Lung (tissue), 12 donors: ENCODE measurements around the gene FHOD1. TPM values are rescaled to one million over a fixed set of nuclear protein-coding genes. Genes with fewer than 3 reads are reported as not detected.

Experiments used
- ATAC-seq: fragments of 200-7000 bp; cut with Tn5 transposase; one replicate; pipeline ENCODE4 v1.9.1; 2020; ENCODE audit warnings: moderate number of reproducible peaks; ENCODE audit not compliant: insufficient read depth, low FRiP score
- DNase-seq, 3 donors: peaks; one replicate each; pipeline ENCODE4 v3.0.0-alpha.2; 2013 to 2017
- H3K27ac ChIP-seq, 2 donors: one replicate each; pipeline ENCODE4 v1.5.1; 2013; ENCODE audit warnings: mild to moderate bottlenecking in 2 of 2, moderate library complexity in 2 of 2, control low read depth in 1 of 2, inconsistent platforms in 1 of 2, low read depth in 1 of 2, low read length in 1 of 2
- H3K27me3 ChIP-seq, 3 donors: one replicate each; pipeline ENCODE4 v1.5.1; 2013; ENCODE audit warnings: low read length in 2 of 3; ENCODE audit not compliant: control insufficient read depth in 3 of 3, insufficient read depth in 3 of 3
- H3K36me3 ChIP-seq, 4 donors: one replicate each; pipeline ENCODE4 v1.5.1; 2013; ENCODE audit warnings: low read length in 4 of 4, mild to moderate bottlenecking in 1 of 4, moderate library complexity in 1 of 4; ENCODE audit not compliant: control insufficient read depth in 4 of 4, insufficient read depth in 4 of 4
- H3K4me1 ChIP-seq, 5 donors: one replicate each; pipeline ENCODE4 v1.5.1; 2013; ENCODE audit warnings: low read length in 5 of 5, mild to moderate bottlenecking in 2 of 5, moderate library complexity in 1 of 5; ENCODE audit not compliant: control insufficient read depth in 5 of 5, insufficient read depth in 5 of 5
- H3K4me3 ChIP-seq: one replicate; pipeline ENCODE4 v1.5.1; 2013; ENCODE audit warnings: mild to moderate bottlenecking, control low read depth, moderate library complexity
- H3K9ac ChIP-seq, 2 donors: one replicate each; pipeline ENCODE4 v1.5.1; 2013; ENCODE audit warnings: low read length in 2 of 2, control low read depth in 1 of 2; ENCODE audit not compliant: insufficient read depth in 1 of 2
- H3K9me3 ChIP-seq, 4 donors: one replicate each; pipeline ENCODE4 v1.5.1; 2013; ENCODE audit warnings: low read length in 3 of 4, mild to moderate bottlenecking in 1 of 4, moderate library complexity in 1 of 4; ENCODE audit not compliant: control insufficient read depth in 4 of 4, insufficient read depth in 3 of 4
- WGBS, 2 donors: extraction: QIAGEN DNeasy Blood & Tissue Kit; methylation state at CpG; one replicate each; pipeline ENCODE4 v1.1.7; 2013; 5-methylcytosine and 5-hydroxymethylcytosine counted together
- polyA plus RNA-seq, 2 donors: library from polyadenylated mRNA; stranded (reverse); fragments of 200-250 nt; gene quantifications; one replicate each; pipeline ENCODE4 v1.2.1, GENCODE V29; 2013
- total RNA-seq, 2 donors: library from RNA; depleted of rRNA in 1 of 2; stranded (reverse); fragments of >200 nt in 1 of 2; gene quantifications; one replicate each; pipeline ENCODE4 v1.2.1, GENCODE V29; 2014 to 2021
- TF ChIP-seq, protein P1 (sequence below): IDR thresholded peaks from 2 replicates; pipeline ENCODE4 v1.5.1; 2012; ENCODE audit warnings: mild to moderate bottlenecking; ENCODE audit errors: control extremely low read depth, extremely low read depth
- donor health status: control.
- donor health status: control.
- donor health status: Bipolar disorder and iron deficiency.
- donor health status: healthy.
- donor health status: DM: yes; HTN: yes; CAD: no.

FHOD1 gene
- total and polyA plus RNA-seq, 4 donors, result 51.3 to 129 (median 65.5) TPM

DNA sequence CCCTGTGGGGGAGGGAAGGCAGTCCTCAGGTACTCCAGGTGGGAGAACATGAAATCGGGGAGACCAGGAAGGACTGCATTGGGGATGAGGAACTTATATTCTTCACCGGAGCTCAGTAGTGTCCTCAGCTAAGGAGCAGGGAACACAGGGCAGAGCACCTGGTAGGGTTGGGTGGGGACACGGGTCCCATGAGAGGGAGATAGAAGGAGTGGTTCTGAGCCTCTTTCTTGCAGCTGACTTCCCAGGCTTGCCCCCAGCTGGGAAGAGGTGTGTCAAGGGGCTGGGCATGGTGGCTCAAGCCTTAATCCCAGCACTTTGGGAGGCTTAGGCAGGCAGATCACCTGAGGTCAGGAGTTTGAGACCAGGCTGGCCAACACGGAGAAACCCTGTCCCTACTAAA lies 2.1 kb downstream of the FHOD1 start:
- Histone ChIP-seq H3K36me3 (peaks cover 0 to 25% (median 5%) of the 10 kb centered on the region in 4 donors), H3K9ac (peak overlapping the region in 1 of 2 donors; percentile 63), H3K4me1 (peaks cover 15 to 75% (median 47%) of the 10 kb centered on the region in 5 donors), H3K27ac (peak overlapping the region; percentile 96 to 98), H3K4me3 (no peak overlapping the region), H3K9me3 (no peaks in the 10 kb centered on the region), H3K27me3 (no peaks in the 10 kb centered on the region)
- 44 to 50% methylated on average over 4 of the region's 4 CpGs for WGBS, 2 donors
- ATAC-seq, result no peak
- no peak for DNase-seq
- TF ChIP-seq, protein P1, sequence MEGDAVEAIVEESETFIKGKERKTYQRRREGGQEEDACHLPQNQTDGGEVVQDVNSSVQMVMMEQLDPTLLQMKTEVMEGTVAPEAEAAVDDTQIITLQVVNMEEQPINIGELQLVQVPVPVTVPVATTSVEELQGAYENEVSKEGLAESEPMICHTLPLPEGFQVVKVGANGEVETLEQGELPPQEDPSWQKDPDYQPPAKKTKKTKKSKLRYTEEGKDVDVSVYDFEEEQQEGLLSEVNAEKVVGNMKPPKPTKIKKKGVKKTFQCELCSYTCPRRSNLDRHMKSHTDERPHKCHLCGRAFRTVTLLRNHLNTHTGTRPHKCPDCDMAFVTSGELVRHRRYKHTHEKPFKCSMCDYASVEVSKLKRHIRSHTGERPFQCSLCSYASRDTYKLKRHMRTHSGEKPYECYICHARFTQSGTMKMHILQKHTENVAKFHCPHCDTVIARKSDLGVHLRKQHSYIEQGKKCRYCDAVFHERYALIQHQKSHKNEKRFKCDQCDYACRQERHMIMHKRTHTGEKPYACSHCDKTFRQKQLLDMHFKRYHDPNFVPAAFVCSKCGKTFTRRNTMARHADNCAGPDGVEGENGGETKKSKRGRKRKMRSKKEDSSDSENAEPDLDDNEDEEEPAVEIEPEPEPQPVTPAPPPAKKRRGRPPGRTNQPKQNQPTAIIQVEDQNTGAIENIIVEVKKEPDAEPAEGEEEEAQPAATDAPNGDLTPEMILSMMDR, result no peak

DNA sequence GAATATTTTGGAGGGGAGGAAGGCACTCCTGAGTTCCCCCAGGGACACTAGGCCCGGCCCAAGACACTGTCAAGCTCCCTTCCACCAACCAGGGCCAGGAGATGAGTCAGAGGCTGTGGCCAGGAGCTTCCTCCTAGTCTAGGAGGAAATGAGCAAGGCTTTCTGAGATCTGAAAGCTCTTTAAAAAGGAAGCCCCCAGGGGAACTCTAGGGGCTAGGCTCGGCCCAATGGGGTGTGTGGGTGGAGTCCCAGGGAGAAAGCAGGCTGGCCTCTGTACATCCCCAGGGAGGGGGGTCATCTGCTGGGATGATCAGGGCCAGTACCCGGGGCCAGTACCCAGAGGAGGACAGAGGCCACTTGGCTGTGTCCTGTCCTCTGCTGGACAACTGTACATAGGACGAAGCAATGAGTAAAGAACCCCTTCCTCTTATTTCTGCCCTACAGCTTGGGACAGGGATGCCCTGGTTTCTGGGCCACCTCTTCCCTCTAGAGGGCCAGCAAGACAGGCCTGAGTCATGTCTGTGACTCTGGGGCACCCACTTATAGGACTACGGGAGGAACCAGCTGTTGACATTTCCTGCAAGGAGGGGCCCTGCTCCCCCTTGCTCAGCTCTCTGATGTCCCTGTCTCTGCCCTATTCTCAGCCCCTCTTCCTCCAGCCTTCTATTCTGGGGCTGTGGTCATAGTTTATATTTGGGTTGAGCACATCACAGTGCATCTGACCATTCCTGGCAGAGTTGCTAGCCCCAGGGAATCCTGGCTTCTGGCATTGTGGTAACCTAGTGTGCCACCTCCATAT lies 2.7 kb downstream of the FHOD1 start:
- TF ChIP-seq, protein P1, result no peak
- DNase-seq (peak in 2 of 3 donors; percentile 46 to 48), ATAC-seq (peak; percentile 8)
- Histone ChIP-seq H3K27ac (peak overlapping the region; percentile 96 to 98), H3K9me3 (no peaks in the 10 kb centered on the region), H3K27me3 (no peaks in the 10 kb centered on the region), H3K36me3 (peaks cover 0 to 28% (median 6%) of the 10 kb centered on the region in 4 donors), H3K9ac (peak overlapping the region in 1 of 2 donors; percentile 63), H3K4me1 (peaks cover 15 to 69% (median 51%) of the 10 kb centered on the region in 5 donors), H3K4me3 (no peak overlapping the region)
- WGBS, 2 donors, result 6 to 16% methylated on average over 5 of the region's 5 CpGs

DNA sequence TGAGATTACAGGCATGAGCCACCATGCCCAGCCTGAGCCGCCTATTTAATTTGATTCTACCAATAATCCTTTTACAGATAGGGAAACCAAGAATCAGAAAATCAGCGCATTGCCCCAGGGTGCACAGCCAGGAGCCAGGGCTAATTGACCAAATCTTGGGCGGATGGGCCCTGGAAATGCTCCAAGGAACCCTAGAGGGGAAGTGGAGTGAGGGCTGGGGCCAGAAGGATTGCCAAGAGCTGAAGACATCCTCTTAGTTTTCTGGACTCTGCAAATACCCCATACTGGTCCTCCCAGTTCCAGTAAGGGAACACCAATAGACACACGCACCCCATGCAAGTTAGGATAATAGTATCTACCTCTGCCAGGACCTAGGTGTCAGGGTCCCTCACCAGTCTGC lies 3.8 kb downstream of the FHOD1 start:
- H3K27me3 ChIP-seq, result no peaks in the 10 kb centered on the region
- no peaks in the 10 kb centered on the region for H3K9me3 ChIP-seq
- ATAC-seq (no peak), DNase-seq (peak in 1 of 3 donors; percentile 44)
- H3K36me3 ChIP-seq, result peaks cover 0 to 35% (median 14%) of the 10 kb centered on the region in 4 donors
- TF ChIP-seq, protein P1, result no peak
- H3K4me3 ChIP-seq, result no peak overlapping the region
- H3K27ac ChIP-seq, result peak overlapping the region; percentile 96 to 98
- peak overlapping the region in 1 of 2 donors; percentile 36 for H3K9ac ChIP-seq
- WGBS, 2 donors, result 50 to 52% methylated on average over 4 of the region's 4 CpGs
- H3K4me1 ChIP-seq, result peaks cover 15 to 63% (median 49%) of the 10 kb centered on the region in 5 donors
